Activated effector memory CD4-positive, alpha-beta T cell treated with anti-CD3 and anti-CD28 coated beads, Interleukin-2, amount 50 U/mL, for 16 hours (primary cell): Measurements from ENCODE around the gene LRRC2.
"Not testable (repeated sequence)": the region's sequence is repeated elsewhere in the genome, so short reads cannot be mapped to it uniquely, and the experiment has no call there.

Source experiments
- DNase-seq: peaks from one replicate; pipeline ENCODE4 v3.0.0-alpha.2; 2020

The LRRC2 gene

GRCh38 chr3:46580675-46581074 lies 14.6 kb upstream of the LRRC2 start:
- no peak for DNase-seq

DNA sequence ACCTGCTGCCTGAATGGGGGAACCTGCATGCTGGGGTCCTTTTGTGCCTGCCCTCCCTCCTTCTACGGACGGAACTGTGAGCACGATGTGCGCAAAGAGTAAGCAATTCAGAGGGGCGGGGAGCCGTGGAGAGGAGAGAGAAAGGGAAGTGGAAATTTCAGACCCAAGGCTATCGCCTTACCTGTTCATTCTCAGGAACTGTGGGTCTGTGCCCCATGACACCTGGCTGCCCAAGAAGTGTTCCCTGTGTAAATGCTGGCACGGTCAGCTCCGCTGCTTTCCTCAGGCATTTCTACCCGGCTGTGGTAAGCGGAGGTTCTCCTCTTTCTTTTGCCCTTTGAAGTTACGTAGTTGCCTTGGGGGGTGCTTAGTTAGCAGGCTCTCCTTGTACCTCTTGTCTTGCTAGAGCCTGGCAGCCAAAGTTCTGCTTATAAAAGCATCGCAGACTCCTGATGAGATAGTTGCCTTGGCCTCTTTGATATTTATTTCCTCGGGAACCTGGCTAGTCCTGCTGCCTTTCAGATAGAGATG lies 13.7 kb upstream of the LRRC2 start:
- DNase-seq, result no peak

GRCh38 chr3:46578973-46579755 lies 13.1 kb upstream of the LRRC2 start:
- no peak for DNase-seq

DNA sequence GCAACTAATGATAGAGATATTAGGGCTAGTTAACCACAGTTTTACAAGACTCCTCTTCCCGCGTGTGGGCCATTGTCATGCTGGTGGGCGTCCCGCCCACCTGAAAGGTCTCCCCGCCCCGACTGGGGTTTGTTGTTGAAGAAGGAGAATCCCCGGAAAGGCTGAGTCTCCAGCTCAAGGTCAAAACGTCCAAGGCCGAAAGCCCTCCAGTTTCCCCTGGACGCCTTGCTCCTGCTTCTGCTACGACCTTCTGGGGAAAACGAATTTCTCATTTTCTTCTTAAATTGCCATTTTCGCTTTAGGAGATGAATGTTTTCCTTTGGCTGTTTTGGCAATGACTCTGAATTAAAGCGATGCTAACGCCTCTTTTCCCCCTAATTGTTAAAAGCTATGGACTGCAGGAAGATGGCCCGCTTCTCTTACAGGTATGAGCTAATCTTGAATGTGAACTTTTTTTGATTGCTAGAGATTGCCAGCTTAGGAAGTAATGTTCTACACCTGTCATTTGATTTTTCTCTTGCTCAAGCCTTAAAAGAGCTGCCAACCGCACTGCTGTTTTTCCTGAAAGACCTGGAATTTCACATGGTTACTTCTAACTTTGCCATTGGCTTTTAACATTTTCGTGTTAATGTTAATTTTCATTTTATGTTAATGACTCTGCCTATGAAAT lies 11.6 kb upstream of the LRRC2 start:
- not testable (repeated sequence) for DNase-seq

GRCh38 chr3:46576879-46577278 lies 10.8 kb upstream of the LRRC2 start:
- no peak for DNase-seq

DNA sequence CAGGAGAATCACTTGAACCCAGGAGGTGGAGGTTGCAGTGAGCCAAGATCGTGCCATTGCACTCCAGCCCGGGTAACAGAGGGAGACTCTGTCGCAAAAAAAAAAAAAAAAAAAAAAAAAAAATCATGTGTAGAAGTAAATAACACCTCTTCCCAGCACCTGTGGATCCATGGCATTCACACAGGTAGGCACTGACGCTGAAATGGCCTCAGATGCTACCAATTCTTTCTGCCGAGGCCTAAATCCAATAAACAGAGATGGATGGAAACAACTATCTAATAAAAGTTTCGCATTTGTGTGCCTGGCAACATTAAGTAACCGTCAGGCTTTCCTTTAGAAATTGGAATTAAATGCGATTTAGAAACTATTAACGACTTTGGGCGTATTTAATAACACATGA lies 10.3 kb upstream of the LRRC2 start:
- DNase-seq, result no peak

DNA sequence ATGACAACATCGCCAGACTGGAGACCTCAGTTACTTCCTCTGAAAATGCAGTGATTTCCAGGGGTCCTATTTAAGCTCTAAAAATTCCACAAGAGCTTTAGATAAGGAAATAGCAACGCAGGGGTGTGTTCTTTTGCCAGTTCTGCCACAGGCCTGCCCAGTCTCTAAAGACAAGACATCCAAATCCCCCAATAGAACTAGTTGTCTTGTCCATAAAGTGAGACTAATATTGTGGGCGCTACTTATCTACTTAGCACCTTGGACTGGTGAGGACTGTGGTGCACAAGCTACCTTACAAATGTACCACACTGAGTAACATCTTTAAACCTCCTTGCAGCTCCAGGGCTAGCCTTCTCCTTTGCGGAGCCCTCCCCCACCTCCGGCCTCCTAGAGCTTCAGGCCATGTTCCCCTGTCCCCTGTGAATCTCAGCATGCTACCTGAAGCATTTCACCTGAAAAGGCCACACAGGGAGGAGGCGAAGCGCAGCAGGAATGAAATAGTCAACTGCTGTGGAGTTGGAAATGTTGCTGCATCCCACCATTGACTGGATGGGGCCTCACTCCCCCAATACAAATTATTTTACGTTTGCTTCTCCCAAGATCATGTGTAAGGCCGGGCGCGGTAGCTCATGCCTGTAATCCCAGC lies 9.6 kb upstream of the LRRC2 start:
- no peak for DNase-seq

GRCh38 chr3:46574881-46575576 lies 8.9 kb upstream of the LRRC2 start:
- no peak for DNase-seq

DNA sequence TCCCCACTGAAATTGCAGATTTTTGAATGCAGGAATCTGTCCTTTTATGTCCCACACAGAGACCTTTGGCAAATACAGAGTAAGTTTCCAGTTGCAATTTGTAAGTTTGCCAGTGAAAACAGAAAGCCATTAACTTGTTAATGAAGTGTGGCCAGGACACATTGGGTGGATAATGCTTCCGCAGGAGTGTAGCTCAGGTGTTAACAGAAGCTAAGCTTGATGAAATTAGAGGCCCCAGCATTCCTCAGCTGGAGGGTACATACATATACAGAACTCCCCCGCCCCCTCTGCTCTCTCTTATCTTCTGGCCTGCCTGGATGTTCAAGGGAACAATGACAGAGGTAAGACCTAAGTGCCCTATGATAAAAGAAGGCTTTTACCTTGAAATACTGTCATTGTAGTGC lies 8.1 kb upstream of the LRRC2 start:
- DNase-seq, result no peak

DNA sequence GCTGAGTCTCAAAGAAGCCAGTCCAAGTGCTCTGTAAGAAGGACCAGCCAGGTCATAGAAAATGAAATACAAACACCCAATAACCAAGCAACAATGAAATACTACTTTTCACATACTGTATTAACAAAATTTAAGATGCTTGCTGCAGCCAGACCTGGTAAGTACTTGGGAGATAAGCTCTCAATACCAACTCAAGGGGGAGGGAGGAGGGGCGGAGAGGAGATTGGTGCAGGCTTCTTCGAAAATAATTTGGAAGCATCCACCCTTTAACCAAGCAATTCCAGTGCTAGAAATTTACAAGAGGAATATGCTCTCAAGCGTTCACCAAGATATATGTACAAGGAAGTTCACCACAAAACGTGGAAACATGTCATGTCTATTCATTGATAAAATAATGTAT lies 7.6 kb upstream of the LRRC2 start:
- DNase-seq, result no peak

- DNase-seq, result no peak
Observed at GRCh38 chr3:46571684-46572083, 5.6 kb upstream of the LRRC2 start.

DNA sequence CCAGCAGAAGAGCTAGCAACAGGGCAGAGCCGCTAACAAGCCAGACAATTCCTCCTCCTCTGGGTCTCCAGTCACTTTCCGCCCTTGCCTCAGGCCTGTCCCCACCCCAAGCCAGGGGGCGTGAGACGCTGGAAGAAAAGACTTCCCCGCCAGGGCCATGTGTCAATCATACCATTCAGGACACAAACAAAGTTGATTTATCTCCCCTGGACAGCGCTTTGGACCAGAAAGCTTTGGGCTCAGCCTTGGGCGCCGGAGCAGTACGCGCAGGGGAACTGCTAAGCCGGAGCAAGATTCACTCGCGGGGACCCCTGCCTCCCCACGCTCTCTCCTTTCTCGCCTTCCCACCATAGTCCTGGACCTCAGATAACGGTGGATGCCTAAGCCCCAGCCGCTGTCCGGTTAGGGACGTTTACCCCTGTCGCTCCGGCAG lies 479 bp downstream of the LRRC2 start:
- no peak for DNase-seq

GRCh38 chr3:46565077-46565476 lies 1.0 kb downstream of the LRRC2 start:
- DNase-seq, result no peak

DNA sequence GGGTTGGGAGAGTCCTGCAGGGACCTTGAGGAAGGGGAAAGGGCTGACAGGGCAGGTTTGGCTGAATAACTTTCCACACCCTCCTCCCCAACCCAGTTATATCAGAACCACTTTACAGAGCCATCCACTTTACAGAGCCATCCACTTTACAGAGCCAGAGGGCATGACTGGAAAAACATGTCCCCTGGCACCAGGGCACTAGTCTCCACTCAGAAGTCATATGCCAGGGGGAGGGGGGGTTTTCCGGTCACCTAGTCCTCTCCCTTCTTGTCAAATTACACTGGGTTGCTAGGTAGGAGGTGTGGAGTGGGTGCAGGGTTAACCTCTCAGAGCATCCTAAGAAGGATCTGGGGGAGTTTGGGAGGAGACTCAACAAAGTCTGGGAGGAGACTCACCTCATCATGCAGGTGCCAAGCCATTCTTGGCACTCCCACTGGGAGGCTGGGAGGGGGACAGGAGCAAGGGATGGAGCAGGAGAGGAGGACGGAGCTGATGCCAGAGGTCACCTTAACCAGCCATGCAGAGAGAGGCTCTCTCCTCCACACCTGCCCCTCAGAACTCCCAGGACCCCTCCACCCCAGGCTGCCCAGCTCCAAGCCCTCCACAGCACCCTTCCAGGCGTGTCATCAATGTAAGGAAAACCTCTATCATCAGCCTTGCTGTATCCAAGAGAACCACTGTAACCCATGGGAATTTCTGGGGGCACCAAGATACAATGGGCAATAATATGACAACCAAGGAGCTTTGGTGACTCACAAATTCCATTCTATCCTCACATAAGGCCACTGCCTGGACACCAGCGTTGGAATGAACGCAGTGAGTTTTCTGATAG lies 1.7 kb downstream of the LRRC2 start:
- DNase-seq, result no peak

- DNase-seq, result no peak
Observed at GRCh38 chr3:46561951-46562350, 4.2 kb downstream of the LRRC2 start.

- DNase-seq, result no peak
Observed at GRCh38 chr3:46561511-46561910, 4.6 kb downstream of the LRRC2 start.

DNA sequence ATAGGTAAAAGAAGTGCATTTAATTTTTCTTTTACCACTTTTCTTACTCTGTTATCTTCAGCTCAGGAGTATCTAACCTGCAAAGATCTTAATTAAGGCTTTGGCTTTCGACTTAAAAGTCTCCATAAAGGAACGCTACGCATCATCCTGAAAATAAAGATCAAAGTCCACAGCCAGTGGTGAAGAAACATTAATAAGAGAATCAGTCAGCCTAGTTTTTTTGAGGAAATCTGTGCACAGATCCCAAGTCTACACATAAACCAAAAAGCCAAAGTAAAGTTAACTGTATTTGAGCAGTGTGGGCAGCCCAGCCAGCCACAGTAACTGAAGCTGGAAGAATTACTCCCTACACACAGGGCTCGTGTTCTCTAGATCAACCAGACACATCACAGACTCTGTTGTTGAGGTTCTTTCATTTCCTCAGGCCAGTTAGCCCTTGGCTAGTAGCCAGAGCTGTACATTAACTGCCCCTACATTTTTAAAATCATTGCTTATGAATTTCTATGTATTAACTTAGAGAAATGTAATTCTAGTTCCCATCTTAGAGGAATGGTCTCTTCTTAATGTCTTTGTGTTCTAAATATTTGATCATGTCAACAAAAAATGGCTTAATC lies 6.9 kb downstream of the LRRC2 start:
- no peak for DNase-seq

- DNase-seq, result peak; percentile 86
Observed at GRCh38 chr3:46558184-46559043, 7.7 kb downstream of the LRRC2 start.

GRCh38 chr3:46557814-46558183 lies 8.3 kb downstream of the LRRC2 start:
- no peak for DNase-seq

GRCh38 chr3:46553154-46553553 lies 12.9 kb downstream of the LRRC2 start:
- no peak for DNase-seq

DNA sequence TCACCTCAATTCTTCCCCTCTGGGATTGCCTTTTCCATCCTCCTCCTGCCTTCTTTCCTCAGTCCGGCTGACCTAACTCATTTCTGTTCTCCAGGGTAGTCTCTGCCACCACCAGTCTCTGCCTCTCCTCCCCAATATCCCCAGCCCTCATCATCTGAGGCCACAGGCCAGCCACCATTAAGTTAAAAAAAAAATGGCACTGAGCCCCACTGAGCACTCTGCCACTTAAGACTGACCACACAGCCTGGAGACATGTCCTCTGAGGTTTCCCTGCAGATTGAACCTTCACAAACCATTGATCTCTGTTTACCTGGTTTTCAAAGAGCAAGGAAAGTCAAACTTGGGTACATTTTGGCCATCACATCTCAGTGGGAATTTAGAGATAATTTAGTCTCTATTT lies 13.6 kb downstream of the LRRC2 start:
- no peak for DNase-seq
